ENCODE results near the gene ABHD2.

The ABHD2 gene

DNA sequence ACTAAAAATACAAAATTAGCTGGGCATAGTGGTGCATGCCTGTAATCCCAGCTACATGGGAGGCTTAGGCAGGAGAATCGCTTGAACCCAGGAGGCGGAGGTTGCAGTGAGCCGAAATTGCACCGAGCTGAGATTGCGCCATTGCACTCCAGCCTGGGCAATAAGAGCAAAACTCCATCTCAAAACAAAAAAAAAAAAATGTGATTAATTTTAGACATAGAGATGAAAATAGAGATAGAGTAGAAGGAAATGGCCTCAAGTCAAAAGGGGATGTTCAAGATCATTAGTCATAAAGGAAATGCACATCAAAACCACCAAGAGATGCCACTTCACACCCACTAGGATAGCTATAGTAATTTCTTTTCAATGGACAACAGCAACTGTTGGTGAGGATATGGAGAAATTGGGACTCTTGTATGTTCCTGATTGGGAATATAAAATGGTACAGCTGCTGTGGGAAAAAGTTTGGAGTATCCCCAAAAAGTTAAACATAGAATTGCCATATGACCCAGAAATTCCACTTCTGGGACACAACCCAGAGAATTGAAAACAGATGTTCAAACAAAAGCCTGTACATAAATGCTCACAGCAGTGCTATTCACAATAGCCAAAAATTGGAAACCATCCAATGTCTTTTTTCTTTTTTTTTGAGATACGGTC is 55.4 kb downstream of the ABHD2 start:
- no peak overlapping the region for H3K27ac ChIP-seq (ENCODE audit: low read length)
- peaks cover 0 to 5% of the 10 kb centered on the region in 2 donors for H3K36me3 ChIP-seq (ENCODE audit: control insufficient read depth in 1 of 2, insufficient read depth in 2 of 2, low read length in 2 of 2)
- peaks cover 11 to 24% of the 10 kb centered on the region in 2 donors for H3K4me1 ChIP-seq (ENCODE audit: control insufficient read depth in 1 of 2, insufficient read depth in 2 of 2, low read length in 2 of 2)
- H3K9me3 ChIP-seq (ENCODE audit: control insufficient read depth in 1 of 2, low read length in 2 of 2) = no peaks in the 10 kb centered on the region
- H3K27me3 ChIP-seq (ENCODE audit: low read depth, low read length) = no peaks in the 10 kb centered on the region
- no peak overlapping the region for H3K4me3 ChIP-seq (ENCODE audit: low read depth in 1 of 2, low read length in 2 of 2)

DNA sequence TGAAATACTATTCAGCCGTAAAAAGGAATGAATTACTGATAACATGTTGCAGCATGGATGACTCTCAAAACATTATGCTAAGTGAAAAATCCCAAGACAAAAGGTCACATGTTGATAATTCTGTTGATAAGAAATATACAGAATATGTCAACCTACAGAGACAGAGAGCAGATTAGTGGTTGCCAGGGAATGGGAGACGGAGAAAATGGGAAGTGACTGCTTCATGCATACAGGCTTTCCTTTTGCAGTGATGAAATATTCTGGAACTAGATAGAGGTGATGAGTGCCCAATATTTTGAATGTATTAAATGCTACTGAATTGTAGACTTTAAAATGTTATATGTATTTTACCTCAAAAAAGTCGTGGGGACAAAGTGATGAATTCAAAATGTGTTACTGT is 56.2 kb downstream of the ABHD2 start:
- Histone ChIP-seq H3K27me3 (ENCODE audit: low read depth, low read length) (no peaks in the 10 kb centered on the region), H3K27ac (ENCODE audit: low read length) (no peak overlapping the region), H3K9me3 (ENCODE audit: control insufficient read depth in 1 of 2, low read length in 2 of 2) (no peaks in the 10 kb centered on the region), H3K36me3 (ENCODE audit: control insufficient read depth in 1 of 2, insufficient read depth in 2 of 2, low read length in 2 of 2) (peaks cover 0 to 5% of the 10 kb centered on the region in 2 donors), H3K4me3 (ENCODE audit: low read depth in 1 of 2, low read length in 2 of 2) (no peak overlapping the region), H3K4me1 (ENCODE audit: control insufficient read depth in 1 of 2, insufficient read depth in 2 of 2, low read length in 2 of 2) (peaks cover 7 to 24% of the 10 kb centered on the region in 2 donors)

DNA sequence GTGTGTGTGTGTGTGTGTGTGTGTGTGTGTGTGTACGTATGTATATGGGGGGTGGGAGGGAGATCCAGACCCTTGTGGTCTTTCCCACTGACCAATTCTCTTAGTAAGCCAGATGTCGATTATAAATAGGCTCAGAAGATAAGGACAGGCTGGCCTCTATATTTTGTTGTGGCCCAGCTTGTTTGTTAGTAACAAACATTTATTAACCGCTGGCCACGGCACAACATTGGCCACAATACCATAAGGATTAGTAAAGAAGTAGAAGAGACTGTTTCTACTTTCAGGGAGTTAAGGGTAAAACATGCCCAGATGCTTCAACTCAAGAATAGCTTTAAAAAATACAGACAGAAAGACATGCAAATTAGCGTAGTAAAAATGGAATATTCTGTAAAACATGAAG is 58.1 kb downstream of the ABHD2 start:
- peaks cover 5 to 22% of the 10 kb centered on the region in 2 donors for H3K4me1 ChIP-seq (ENCODE audit: control insufficient read depth in 1 of 2, insufficient read depth in 2 of 2, low read length in 2 of 2)

DNA sequence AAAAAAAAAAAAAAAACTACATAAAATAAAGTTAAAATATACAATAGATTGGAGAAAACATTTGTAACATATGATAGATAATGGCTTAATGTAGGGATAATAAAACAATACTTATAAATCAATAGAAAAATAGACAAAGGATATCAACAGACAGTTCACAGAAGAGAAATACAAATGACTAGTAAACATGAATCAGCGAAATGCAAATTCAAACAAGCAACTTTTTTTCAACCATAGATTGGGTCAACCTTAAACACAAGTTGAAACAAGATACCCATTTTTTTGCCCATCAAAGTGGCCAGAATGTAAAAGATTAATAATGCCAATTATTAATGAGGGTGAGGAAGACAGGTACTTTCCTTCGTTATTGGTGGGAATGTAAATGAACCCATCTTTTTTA is 59.9 kb downstream of the ABHD2 start:
- Histone ChIP-seq H3K4me3 (ENCODE audit: low read depth in 1 of 2, low read length in 2 of 2) (no peak overlapping the region), H3K27ac (ENCODE audit: low read length) (no peak overlapping the region), H3K27me3 (ENCODE audit: low read depth, low read length) (no peaks in the 10 kb centered on the region), H3K9me3 (ENCODE audit: control insufficient read depth in 1 of 2, low read length in 2 of 2) (no peaks in the 10 kb centered on the region), H3K4me1 (ENCODE audit: control insufficient read depth in 1 of 2, insufficient read depth in 2 of 2, low read length in 2 of 2) (peaks cover 9 to 13% of the 10 kb centered on the region in 2 donors), H3K36me3 (ENCODE audit: control insufficient read depth in 1 of 2, insufficient read depth in 2 of 2, low read length in 2 of 2) (peaks cover 8 to 9% of the 10 kb centered on the region in 2 donors)

More for the DNA sequence above, 58.1 kb downstream of the ABHD2 start:
- no peaks in the 10 kb centered on the region for H3K27me3 ChIP-seq (ENCODE audit: low read depth, low read length)
- no peak overlapping the region for H3K27ac ChIP-seq (ENCODE audit: low read length)
- H3K9me3 ChIP-seq (ENCODE audit: control insufficient read depth in 1 of 2, low read length in 2 of 2) = no peaks in the 10 kb centered on the region
- H3K4me3 ChIP-seq (ENCODE audit: low read depth in 1 of 2, low read length in 2 of 2) = no peak overlapping the region
- H3K36me3 ChIP-seq (ENCODE audit: control insufficient read depth in 1 of 2, insufficient read depth in 2 of 2, low read length in 2 of 2) = no peaks in the 10 kb centered on the region

DNA sequence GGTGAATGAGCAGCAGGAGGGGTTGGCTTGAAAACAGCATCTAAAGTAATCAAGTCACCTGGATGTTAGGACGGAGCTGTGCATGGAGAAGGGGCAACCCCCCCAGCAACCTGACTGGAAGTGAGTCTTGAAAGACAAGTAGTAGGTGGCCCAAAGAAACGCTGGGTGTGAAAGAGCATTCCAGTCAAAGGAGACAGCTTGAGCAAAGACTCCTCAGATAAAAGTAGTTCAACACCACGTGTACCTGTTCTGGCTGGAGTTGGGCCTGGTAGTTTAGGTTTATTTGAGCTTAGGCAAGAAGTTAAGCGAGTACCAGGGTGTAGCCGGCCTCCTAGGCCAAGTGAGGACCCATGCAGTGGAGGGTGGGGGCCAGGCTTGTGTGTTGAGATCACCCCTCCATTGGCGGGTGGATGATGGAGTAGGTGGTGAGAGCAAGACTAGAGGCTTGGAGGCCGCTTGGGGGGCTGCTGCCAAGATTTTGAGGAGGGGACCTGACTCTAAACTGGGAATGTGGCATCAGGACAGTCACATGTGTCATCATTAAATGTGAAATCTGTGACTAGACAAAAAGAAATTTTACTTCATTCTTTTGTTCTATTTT is 61.3 kb downstream of the ABHD2 start:
- H3K9me3 ChIP-seq (ENCODE audit: control insufficient read depth in 1 of 2, low read length in 2 of 2) = no peaks in the 10 kb centered on the region
- H3K36me3 ChIP-seq (ENCODE audit: control insufficient read depth in 1 of 2, insufficient read depth in 2 of 2, low read length in 2 of 2) = peaks cover 18 to 21% of the 10 kb centered on the region in 2 donors
- no peaks in the 10 kb centered on the region for H3K27me3 ChIP-seq (ENCODE audit: low read depth, low read length)
- peaks cover 8 to 9% of the 10 kb centered on the region in 2 donors for H3K4me1 ChIP-seq (ENCODE audit: control insufficient read depth in 1 of 2, insufficient read depth in 2 of 2, low read length in 2 of 2)
- H3K4me3 ChIP-seq (ENCODE audit: low read depth in 1 of 2, low read length in 2 of 2) = no peak overlapping the region
- H3K27ac ChIP-seq (ENCODE audit: low read length) = peak overlapping the region; percentile 10

DNA sequence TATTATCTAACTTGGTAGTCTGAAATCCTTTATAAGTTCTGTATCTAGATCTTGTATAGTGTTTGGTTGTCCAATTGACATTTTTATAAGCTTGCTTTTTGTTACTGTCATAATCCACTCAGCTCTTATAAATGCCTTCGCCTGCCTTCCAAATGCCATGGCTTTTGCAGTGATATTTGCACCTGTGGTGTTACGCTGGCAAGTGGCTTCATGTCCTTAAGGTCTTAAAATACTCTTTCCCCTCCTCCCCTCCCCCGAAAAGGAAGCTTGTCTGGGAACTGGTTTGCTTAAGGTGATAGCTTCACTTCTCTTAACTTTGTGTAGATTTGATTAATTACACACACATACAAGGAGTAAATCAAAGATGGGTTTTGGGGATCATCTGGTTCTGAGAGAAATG is 62.0 kb downstream of the ABHD2 start:
- Histone ChIP-seq H3K4me3 (ENCODE audit: low read depth in 1 of 2, low read length in 2 of 2) (no peak overlapping the region), H3K36me3 (ENCODE audit: control insufficient read depth in 1 of 2, insufficient read depth in 2 of 2, low read length in 2 of 2) (peaks cover 24 to 27% of the 10 kb centered on the region in 2 donors), H3K27me3 (ENCODE audit: low read depth, low read length) (no peaks in the 10 kb centered on the region), H3K9me3 (ENCODE audit: control insufficient read depth in 1 of 2, low read length in 2 of 2) (no peaks in the 10 kb centered on the region), H3K27ac (ENCODE audit: low read length) (peak overlapping the region; percentile 10), H3K4me1 (ENCODE audit: control insufficient read depth in 1 of 2, insufficient read depth in 2 of 2, low read length in 2 of 2) (peaks cover 8 to 9% of the 10 kb centered on the region in 2 donors)

DNA sequence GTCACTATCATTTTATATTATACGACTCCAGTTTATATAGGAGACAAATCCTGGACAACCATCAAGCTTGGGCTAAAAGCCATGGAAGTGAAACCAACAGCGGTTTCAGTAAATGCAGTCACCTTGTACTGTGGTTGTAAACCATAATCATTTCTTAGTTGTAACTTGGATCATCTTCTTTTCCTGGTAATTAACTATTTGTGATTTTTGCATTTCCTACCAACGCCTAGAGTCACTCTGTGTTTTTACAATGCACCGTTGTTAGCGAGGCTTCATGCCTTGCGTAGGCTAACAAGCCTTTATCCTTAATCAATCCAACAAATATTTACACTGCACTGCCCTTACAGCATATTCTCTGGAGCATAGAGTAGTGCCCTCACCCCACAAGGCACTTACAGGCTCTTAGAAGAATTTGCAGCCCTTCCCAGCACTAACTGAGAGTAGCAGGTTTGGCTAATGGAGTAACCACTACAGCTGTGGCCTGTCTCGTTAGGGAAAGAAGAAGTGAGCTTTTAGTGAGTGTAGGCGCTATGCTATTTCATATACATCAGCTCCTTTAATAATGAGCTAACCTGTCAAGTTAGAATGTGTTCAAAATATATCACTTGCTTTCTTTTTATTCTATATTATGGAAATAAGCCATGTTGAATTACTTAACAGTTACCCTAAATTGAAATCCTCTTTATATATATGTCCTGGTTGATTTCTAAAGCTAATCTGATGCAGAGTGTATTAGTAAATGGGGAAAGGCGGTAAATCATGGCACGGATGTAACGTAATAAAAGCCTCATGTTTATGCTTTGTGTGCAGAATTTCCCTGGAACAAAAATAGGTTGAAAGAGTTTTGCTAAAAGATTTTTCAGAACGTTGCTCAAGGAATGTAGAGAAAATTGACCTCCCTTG is 62.8 kb downstream of the ABHD2 start:
- H3K27ac ChIP-seq (ENCODE audit: low read length) = peak overlapping the region; percentile 10
- H3K9me3 ChIP-seq (ENCODE audit: control insufficient read depth in 1 of 2, low read length in 2 of 2) = no peaks in the 10 kb centered on the region
- no peaks in the 10 kb centered on the region for H3K27me3 ChIP-seq (ENCODE audit: low read depth, low read length)
- H3K4me3 ChIP-seq (ENCODE audit: low read depth in 1 of 2, low read length in 2 of 2) = no peak overlapping the region
- peaks cover 8 to 9% of the 10 kb centered on the region in 2 donors for H3K4me1 ChIP-seq (ENCODE audit: control insufficient read depth in 1 of 2, insufficient read depth in 2 of 2, low read length in 2 of 2)
- H3K36me3 ChIP-seq (ENCODE audit: control insufficient read depth in 1 of 2, insufficient read depth in 2 of 2, low read length in 2 of 2) = peaks cover 30 to 33% of the 10 kb centered on the region in 2 donors

DNA sequence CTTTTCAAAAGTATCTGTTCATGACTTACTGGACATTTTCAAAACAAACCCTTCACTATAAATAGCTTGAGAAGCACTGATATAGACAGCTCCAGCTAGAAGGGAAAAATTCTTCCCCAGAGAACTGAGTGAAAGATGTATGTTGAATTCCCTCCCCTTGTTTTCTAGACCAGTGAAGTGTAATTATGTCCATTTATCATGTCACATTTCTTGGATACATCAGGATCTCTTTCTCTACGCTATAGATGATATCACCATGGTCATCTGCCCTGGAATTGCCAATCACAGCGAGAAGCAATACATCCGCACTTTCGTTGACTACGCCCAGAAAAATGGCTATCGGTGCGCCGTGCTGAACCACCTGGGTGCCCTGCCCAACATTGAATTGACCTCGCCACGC is 66.9 kb downstream of the ABHD2 start:
- H3K27ac ChIP-seq (ENCODE audit: low read length) = no peak overlapping the region
- H3K27me3 ChIP-seq (ENCODE audit: low read depth, low read length) = no peaks in the 10 kb centered on the region
- no peak overlapping the region for H3K4me3 ChIP-seq (ENCODE audit: low read depth in 1 of 2, low read length in 2 of 2)
- peaks cover 39 to 40% of the 10 kb centered on the region in 2 donors for H3K36me3 ChIP-seq (ENCODE audit: control insufficient read depth in 1 of 2, insufficient read depth in 2 of 2, low read length in 2 of 2)
- H3K4me1 ChIP-seq (ENCODE audit: control insufficient read depth in 1 of 2, insufficient read depth in 2 of 2, low read length in 2 of 2) = peaks cover 8 to 9% of the 10 kb centered on the region in 2 donors
- H3K9me3 ChIP-seq (ENCODE audit: control insufficient read depth in 1 of 2, low read length in 2 of 2) = no peaks in the 10 kb centered on the region

DNA sequence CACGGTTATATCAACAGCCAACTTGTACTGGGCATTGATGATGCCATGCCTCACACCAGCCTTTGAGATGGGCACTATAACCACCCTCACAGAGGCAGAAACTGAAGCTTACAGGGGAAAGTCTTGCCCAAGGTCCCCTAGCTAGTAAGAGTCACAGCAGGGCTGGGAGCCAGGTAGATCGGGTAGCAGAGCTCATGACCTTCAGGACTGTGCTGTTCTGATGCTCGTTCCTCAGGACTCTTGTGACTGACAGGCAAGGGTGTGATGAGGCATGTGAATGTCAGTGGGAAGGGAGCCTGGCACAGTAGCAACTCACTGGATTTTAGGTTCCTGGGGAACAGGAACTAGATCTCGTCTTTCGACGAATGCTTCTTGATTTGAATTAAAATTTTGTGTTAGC is 67.4 kb downstream of the ABHD2 start:
- H3K27ac ChIP-seq (ENCODE audit: low read length) = no peak overlapping the region
- no peaks in the 10 kb centered on the region for H3K27me3 ChIP-seq (ENCODE audit: low read depth, low read length)
- H3K4me1 ChIP-seq (ENCODE audit: control insufficient read depth in 1 of 2, insufficient read depth in 2 of 2, low read length in 2 of 2) = peaks cover 3 to 9% of the 10 kb centered on the region in 2 donors
- no peak overlapping the region for H3K4me3 ChIP-seq (ENCODE audit: low read depth in 1 of 2, low read length in 2 of 2)
- peaks cover 39 to 40% of the 10 kb centered on the region in 2 donors for H3K36me3 ChIP-seq (ENCODE audit: control insufficient read depth in 1 of 2, insufficient read depth in 2 of 2, low read length in 2 of 2)
- H3K9me3 ChIP-seq (ENCODE audit: control insufficient read depth in 1 of 2, low read length in 2 of 2) = no peaks in the 10 kb centered on the region

DNA sequence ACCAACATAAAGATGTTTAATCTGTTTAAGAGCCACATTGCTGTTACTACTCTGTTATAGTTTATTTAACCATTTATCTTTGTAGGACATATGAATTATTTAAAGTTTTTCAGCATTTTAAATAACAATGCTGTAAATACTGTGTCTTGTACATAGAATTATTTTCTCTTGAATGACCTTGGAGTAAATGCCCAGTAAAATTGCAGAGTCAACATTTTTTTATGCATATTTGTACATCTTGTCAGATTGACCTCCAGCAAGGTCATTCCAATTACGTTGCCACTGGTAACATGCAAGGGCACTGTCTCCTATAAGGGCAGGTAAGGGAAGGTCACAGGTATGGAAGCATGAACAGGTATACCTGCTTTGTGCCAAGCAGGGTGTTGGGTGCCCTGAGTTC is 68.8 kb downstream of the ABHD2 start:
- Histone ChIP-seq H3K4me3 (ENCODE audit: low read depth in 1 of 2, low read length in 2 of 2) (no peak overlapping the region), H3K27ac (ENCODE audit: low read length) (no peak overlapping the region), H3K9me3 (ENCODE audit: control insufficient read depth in 1 of 2, low read length in 2 of 2) (no peaks in the 10 kb centered on the region), H3K4me1 (ENCODE audit: control insufficient read depth in 1 of 2, insufficient read depth in 2 of 2, low read length in 2 of 2) (peaks cover 0 to 7% of the 10 kb centered on the region in 2 donors), H3K27me3 (ENCODE audit: low read depth, low read length) (no peaks in the 10 kb centered on the region), H3K36me3 (ENCODE audit: control insufficient read depth in 1 of 2, insufficient read depth in 2 of 2, low read length in 2 of 2) (peaks cover 40% of the 10 kb centered on the region in 2 donors)

DNA sequence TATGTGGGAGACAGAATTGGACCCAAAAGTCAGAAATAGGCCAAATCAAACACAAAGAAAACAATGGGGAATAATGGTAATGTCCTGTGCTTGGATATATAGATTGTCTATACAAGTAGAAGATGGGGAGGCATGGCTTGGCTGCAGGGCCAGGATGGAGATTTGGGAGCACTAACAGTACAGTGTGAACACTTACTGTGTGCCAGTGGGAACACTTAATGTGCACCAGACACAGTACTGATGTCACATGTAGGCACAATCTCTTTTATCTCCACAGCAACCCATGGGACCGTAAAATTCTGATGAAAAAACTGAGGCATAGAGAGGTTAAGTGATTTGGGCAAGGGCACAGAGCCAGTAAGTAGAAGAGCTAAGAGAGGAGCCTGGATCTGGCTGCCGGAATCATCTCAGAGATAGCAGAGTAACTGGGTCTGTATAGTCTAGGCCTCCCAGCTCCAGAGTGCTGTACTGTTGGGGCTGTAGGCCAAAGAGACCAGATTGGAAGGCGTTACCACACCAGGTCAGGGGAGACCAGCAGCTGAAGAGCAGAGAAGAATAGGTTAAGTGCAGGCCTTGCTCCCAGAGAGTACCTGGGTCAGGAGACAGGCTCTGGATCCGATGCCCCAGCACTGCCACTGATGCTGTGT is 69.8 kb downstream of the ABHD2 start:
- peaks cover 33 to 42% of the 10 kb centered on the region in 2 donors for H3K36me3 ChIP-seq (ENCODE audit: control insufficient read depth in 1 of 2, insufficient read depth in 2 of 2, low read length in 2 of 2)
- H3K27me3 ChIP-seq (ENCODE audit: low read depth, low read length) = no peaks in the 10 kb centered on the region
- H3K9me3 ChIP-seq (ENCODE audit: control insufficient read depth in 1 of 2, low read length in 2 of 2) = no peaks in the 10 kb centered on the region
- no peak overlapping the region for H3K27ac ChIP-seq (ENCODE audit: low read length)
- no peak overlapping the region for H3K4me3 ChIP-seq (ENCODE audit: low read depth in 1 of 2, low read length in 2 of 2)
- peaks cover 0 to 8% of the 10 kb centered on the region in 2 donors for H3K4me1 ChIP-seq (ENCODE audit: control insufficient read depth in 1 of 2, insufficient read depth in 2 of 2, low read length in 2 of 2)
